Left cardiac atrium (tissue), 4 donors: ENCODE results near the gene SAA4. TPM values are rescaled to one million over a fixed set of nuclear protein-coding genes. Genes with fewer than 3 reads are reported as not detected.
"Not testable (repeated sequence)": the region's sequence is repeated elsewhere in the genome, so short reads cannot be mapped to it uniquely, and the experiment has no call there.

Experiments used
- ATAC-seq, 2 donors: fragments of 200-7000 bp; cut with Tn5 transposase; one replicate each; pipeline ENCODE4 v1.9.1; 2020; ENCODE audit warnings: mild to moderate bottlenecking in 2 of 2, moderate library complexity in 2 of 2
- DNase-seq: peaks from one replicate; pipeline ENCODE4 v3.0.0-alpha.2; 2020
- intact Hi-C, 2 donors: fragments of 100-400 bp; cut with DNase I; formaldehyde crosslinking; loops; one replicate each; pipeline versions ENCODE4 v1.14.1 to v1.15.1; 2022 to 2023
- long read RNA-seq: library from polyadenylated mRNA; unstranded; transcript quantifications from one replicate; pipeline ENCODE4 v2.0.0, GENCODE V29; 2021
- total RNA-seq, 2 donors: library from RNA; stranded (reverse); fragmentation: NEBNext Ultra II Directional; extraction: Animal tissue kit (Norgen Biotek cat#: 25700); gene quantifications; one replicate each; pipeline ENCODE4 v1.2.1, GENCODE V29; 2021
- donor health status: DM: no; HTN: yes; CAD: no.
- donor health status: DM: no; HTN: yes; CAD: no; lungs with severe emphysema.
- donor health status: DM: yes; HTN: yes; CAD: no.
- donor health status: Dilated cardiomyopathy.

Gene SAA4
- total RNA-seq: under 1 TPM in 1 of 2 donors, not detected in 1; 0.94 TPM
- long read RNA-seq: 0 reads

GRCh38 chr11:18236664-18237356 lies at the start of gene SAA4:
Gene SAA4, minus strand, starts transcription at chr11:18236802. Its CDS starts 876 bp downstream, at chr11:18235926.
- intact Hi-C loops: no loop called here
- DNase-seq (no peak), ATAC-seq (no peak)

- ATAC-seq: no peak
- intact Hi-C loops: no loop called here
- DNase-seq: no peak
These were observed 49.2 kb upstream of the SAA4 start for GRCh38 chr11:18285841-18286240.

- no peak for DNase-seq
- intact Hi-C loops: no loop called here
- no peak for ATAC-seq
These were observed 46.0 kb upstream of the SAA4 start for GRCh38 chr11:18282626-18283025.

GRCh38 chr11:18280438-18281045 lies 43.9 kb upstream of the SAA4 start:
- intact Hi-C loops: no loop called here
- ATAC-seq: no peak
- no peak for DNase-seq

- intact Hi-C loops: no loop called here
- no peak for DNase-seq
- peak; percentile 68 to 77 for ATAC-seq
These were observed 41.1 kb upstream of the SAA4 start for GRCh38 chr11:18277565-18278271.

GRCh38 chr11:18271206-18271605 lies 34.6 kb upstream of the SAA4 start:
- ATAC-seq: no peak
- DNase-seq: no peak
- intact Hi-C loops: no loop called here

- DNase-seq: no peak
- intact Hi-C loops: no loop called here
- no peak for ATAC-seq
These were observed 33.5 kb upstream of the SAA4 start for GRCh38 chr11:18270102-18270501.

GRCh38 chr11:18269252-18269651 lies 32.6 kb upstream of the SAA4 start:
- DNase-seq, ATAC-seq, intact Hi-C loops: not testable (repeated sequence)

GRCh38 chr11:18267335-18268133 lies 30.9 kb upstream of the SAA4 start:
- DNase-seq, intact Hi-C loops, ATAC-seq: not testable (repeated sequence)

- DNase-seq: no peak
- ATAC-seq: no peak
- intact Hi-C loops: no loop called here
These were observed 29.3 kb upstream of the SAA4 start, which contains the start of gene SAA1 for GRCh38 chr11:18265949-18266348. Gene SAA1, plus strand, starts transcription at chr11:18266264. Its CDS starts 624 bp downstream, at chr11:18266888.

GRCh38 chr11:18264677-18265555 lies 28.3 kb upstream of the SAA4 start:
- ATAC-seq (no peak), DNase-seq (no peak)
- intact Hi-C loops: no loop called here

- no peak for ATAC-seq
- DNase-seq: no peak
- intact Hi-C loops: no loop called here
These were observed 27.4 kb upstream of the SAA4 start for GRCh38 chr11:18264035-18264434.

- intact Hi-C loops: not testable (repeated sequence)
These were observed 26.2 kb upstream of the SAA4 start for GRCh38 chr11:18262681-18263350.

GRCh38 chr11:18261721-18262120 lies 25.1 kb upstream of the SAA4 start:
- intact Hi-C loops: no loop called here
- ATAC-seq: no peak
- no peak for DNase-seq

More at GRCh38 chr11:18262681-18263350, 26.2 kb upstream of the SAA4 start:
- not testable (repeated sequence) for ATAC-seq, DNase-seq

GRCh38 chr11:18259259-18259658 lies 22.7 kb upstream of the SAA4 start:
- intact Hi-C loops: no loop called here
- ATAC-seq: no peak
- DNase-seq: no peak

GRCh38 chr11:18254781-18255361 lies 18.3 kb upstream of the SAA4 start:
- peak in 1 of 2 donors; percentile 23 for ATAC-seq
- intact Hi-C loops: no loop called here
- no peak for DNase-seq

- ATAC-seq (no peak), DNase-seq (no peak)
- intact Hi-C loops: no loop called here
These were observed 17.3 kb upstream of the SAA4 start for GRCh38 chr11:18253778-18254338.
